ENCODE measurements around the gene SHROOM1.

- TF ChIP-seq EZH2 (IDR thresholded peaks at IDR 0.05; ENCODE audit: borderline replicate concordance, low read depth, low read length, poor library complexity, severe bottlenecking), result no peak
- TF ChIP-seq CTCF (conservative IDR thresholded peaks at IDR 0.05; ENCODE audit: low read depth, low read length), result no peak
Observed at GRCh38 chr5:132849347-132849746, 18.9 kb upstream of the SHROOM1 start.
